ENCODE data around the gene HSD17B2.

Gene HSD17B2

DNA sequence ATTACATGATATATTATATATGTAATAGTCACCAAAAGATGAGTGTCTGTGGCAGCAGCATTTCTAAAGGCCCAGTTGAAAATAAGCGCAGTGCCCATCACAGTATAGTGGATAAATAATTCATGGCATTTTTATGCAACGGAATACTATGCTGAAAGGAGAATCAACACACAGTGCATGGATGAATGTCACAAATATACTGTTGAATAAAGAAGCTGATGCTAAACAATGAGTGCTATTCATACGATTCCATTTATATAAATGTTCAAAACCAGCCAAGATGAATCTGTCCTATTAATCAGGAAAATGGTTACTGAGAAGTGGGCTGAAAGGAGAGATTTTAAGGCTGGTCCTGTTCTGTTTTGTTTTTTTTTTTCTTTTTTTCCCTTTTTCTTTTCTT, 61.6 kb downstream of the HSD17B2 start:
- Histone ChIP-seq H4K20me1 (ENCODE audit: insufficient read depth, low read length, poor library complexity, severe bottlenecking) (no peaks in the 10 kb centered on the region), H3K4me3 (ENCODE audit: low read length, poor library complexity, severe bottlenecking) (no peak overlapping the region), H2AFZ (ENCODE audit: low read length) (no peak overlapping the region), H3K9ac (ENCODE audit: low read depth, low read length, poor library complexity, severe bottlenecking) (no peak overlapping the region), H3K79me2 (ENCODE audit: insufficient read depth, low read length) (no peaks in the 10 kb centered on the region), H3K9me2 (replicated peaks; ENCODE audit: low read depth, low read length) (no peaks in the 10 kb centered on the region), H3K4me2 (ENCODE audit: low read depth, low read length, poor library complexity, severe bottlenecking) (no peak overlapping the region), H3K4me1 (ENCODE audit: insufficient read depth, low read length, poor library complexity, severe bottlenecking) (peaks cover 11% of the 10 kb centered on the region), H3K36me3 (ENCODE audit: insufficient read depth, low read length) (no peaks in the 10 kb centered on the region), H3F3A (ENCODE audit: low read depth) (no peaks in the 10 kb centered on the region), H3K27me3 (ENCODE audit: insufficient read depth, low read length, poor library complexity, severe bottlenecking) (no peaks in the 10 kb centered on the region), H3K9me3 (ENCODE audit: insufficient read depth, low read depth, low read length) (no peaks in the 10 kb centered on the region)
- no peak for TF ChIP-seq EZH2phosphoT487 (IDR thresholded peaks at IDR 0.05; ENCODE audit: borderline replicate concordance)
- TF ChIP-seq, protein P1, sequence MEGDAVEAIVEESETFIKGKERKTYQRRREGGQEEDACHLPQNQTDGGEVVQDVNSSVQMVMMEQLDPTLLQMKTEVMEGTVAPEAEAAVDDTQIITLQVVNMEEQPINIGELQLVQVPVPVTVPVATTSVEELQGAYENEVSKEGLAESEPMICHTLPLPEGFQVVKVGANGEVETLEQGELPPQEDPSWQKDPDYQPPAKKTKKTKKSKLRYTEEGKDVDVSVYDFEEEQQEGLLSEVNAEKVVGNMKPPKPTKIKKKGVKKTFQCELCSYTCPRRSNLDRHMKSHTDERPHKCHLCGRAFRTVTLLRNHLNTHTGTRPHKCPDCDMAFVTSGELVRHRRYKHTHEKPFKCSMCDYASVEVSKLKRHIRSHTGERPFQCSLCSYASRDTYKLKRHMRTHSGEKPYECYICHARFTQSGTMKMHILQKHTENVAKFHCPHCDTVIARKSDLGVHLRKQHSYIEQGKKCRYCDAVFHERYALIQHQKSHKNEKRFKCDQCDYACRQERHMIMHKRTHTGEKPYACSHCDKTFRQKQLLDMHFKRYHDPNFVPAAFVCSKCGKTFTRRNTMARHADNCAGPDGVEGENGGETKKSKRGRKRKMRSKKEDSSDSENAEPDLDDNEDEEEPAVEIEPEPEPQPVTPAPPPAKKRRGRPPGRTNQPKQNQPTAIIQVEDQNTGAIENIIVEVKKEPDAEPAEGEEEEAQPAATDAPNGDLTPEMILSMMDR (conservative IDR thresholded peaks at IDR 0.05; ENCODE audit: low read length) = no peak

DNA sequence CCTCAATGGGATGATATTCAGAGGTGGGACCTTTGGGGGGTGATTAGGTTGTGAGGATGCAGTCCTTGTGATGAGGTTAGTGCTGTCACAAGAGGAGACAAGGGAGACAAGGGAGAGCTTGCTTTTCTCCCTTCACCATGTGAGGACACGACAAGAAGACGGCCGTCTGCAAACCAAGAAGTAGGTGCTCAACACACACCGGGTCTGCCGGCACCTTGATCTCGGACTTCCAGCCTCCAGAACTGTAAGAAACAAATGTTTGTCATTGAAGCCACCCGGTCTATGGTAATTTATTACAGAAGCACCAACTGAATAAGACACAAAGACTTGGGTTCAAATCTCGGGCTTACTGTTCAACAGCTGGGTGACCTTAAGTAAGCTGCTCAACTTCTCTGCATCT, 70.1 kb downstream of the HSD17B2 start:
- Histone ChIP-seq H3F3A (ENCODE audit: low read depth) (no peaks in the 10 kb centered on the region), H3K4me2 (ENCODE audit: low read depth, low read length, poor library complexity, severe bottlenecking) (no peak overlapping the region), H3K9ac (ENCODE audit: low read depth, low read length, poor library complexity, severe bottlenecking) (no peak overlapping the region), H3K36me3 (ENCODE audit: insufficient read depth, low read length) (no peaks in the 10 kb centered on the region), H3K9me3 (ENCODE audit: insufficient read depth, low read depth, low read length) (no peaks in the 10 kb centered on the region), H3K27me3 (ENCODE audit: insufficient read depth, low read length, poor library complexity, severe bottlenecking) (no peaks in the 10 kb centered on the region), H3K4me1 (ENCODE audit: insufficient read depth, low read length, poor library complexity, severe bottlenecking) (peaks cover 4% of the 10 kb centered on the region), H3K4me3 (ENCODE audit: low read length, poor library complexity, severe bottlenecking) (no peak overlapping the region), H2AFZ (ENCODE audit: low read length) (no peak overlapping the region), H4K20me1 (ENCODE audit: insufficient read depth, low read length, poor library complexity, severe bottlenecking) (no peaks in the 10 kb centered on the region), H3K9me2 (replicated peaks; ENCODE audit: low read depth, low read length) (no peaks in the 10 kb centered on the region), H3K79me2 (ENCODE audit: insufficient read depth, low read length) (no peaks in the 10 kb centered on the region)
- TF ChIP-seq EZH2phosphoT487 (IDR thresholded peaks at IDR 0.05; ENCODE audit: borderline replicate concordance) = no peak
- TF ChIP-seq, protein P1 (conservative IDR thresholded peaks at IDR 0.05; ENCODE audit: low read length) = no peak

DNA sequence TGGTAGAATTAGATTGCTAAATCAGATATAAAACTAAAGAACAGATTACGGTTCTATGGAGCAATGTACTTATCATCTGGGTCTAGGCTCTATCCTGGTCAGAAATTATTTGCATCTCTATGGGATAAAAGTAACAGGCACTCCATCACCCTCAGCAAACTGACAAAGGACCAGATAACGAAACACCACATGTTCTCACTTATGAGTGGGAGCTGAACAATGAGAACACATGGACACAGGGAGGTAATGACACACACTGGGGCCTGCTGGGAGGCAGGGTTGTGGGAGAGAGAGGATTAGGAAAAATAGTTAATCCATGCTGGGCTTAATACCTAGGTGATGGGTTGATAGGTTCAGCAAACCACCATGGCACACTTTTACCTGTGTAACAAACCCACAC, 73.0 kb downstream of the HSD17B2 start:
- H4K20me1 ChIP-seq (ENCODE audit: insufficient read depth, low read length, poor library complexity, severe bottlenecking) = no peaks in the 10 kb centered on the region
- no peaks in the 10 kb centered on the region for H3K9me3 ChIP-seq (ENCODE audit: insufficient read depth, low read depth, low read length)
- H3K4me3 ChIP-seq (ENCODE audit: low read length, poor library complexity, severe bottlenecking) = no peak overlapping the region
- no peak overlapping the region for H2AFZ ChIP-seq (ENCODE audit: low read length)
- peaks cover 4% of the 10 kb centered on the region for H3K4me1 ChIP-seq (ENCODE audit: insufficient read depth, low read length, poor library complexity, severe bottlenecking)
- H3K4me2 ChIP-seq (ENCODE audit: low read depth, low read length, poor library complexity, severe bottlenecking) = no peak overlapping the region
- no peak for TF ChIP-seq EZH2phosphoT487 (IDR thresholded peaks at IDR 0.05; ENCODE audit: borderline replicate concordance)
- TF ChIP-seq, protein P1 (conservative IDR thresholded peaks at IDR 0.05; ENCODE audit: low read length) = no peak
- no peaks in the 10 kb centered on the region for H3K79me2 ChIP-seq (ENCODE audit: insufficient read depth, low read length)
- no peaks in the 10 kb centered on the region for H3F3A ChIP-seq (ENCODE audit: low read depth)
- H3K36me3 ChIP-seq (ENCODE audit: insufficient read depth, low read length) = no peaks in the 10 kb centered on the region
- no peak overlapping the region for H3K9ac ChIP-seq (ENCODE audit: low read depth, low read length, poor library complexity, severe bottlenecking)
- H3K27me3 ChIP-seq (ENCODE audit: insufficient read depth, low read length, poor library complexity, severe bottlenecking) = no peaks in the 10 kb centered on the region
- no peaks in the 10 kb centered on the region for H3K9me2 ChIP-seq (replicated peaks; ENCODE audit: low read depth, low read length)

Data from Loucy (cell line).